HepG2 (cell line): ENCODE results near the gene UFSP2. TPM values are rescaled to one million over a fixed set of nuclear protein-coding genes. Genes with fewer than 3 reads are reported as not detected.

Source experiments
- ATAC-seq: fragments of 200-7000 bp; cut with Tn5 transposase; 3 replicates; pipeline ENCODE4 v1.9.1; 2020; ENCODE audit warnings: mild to moderate bottlenecking, moderate library complexity
- BruUV-seq: library from RNA; stranded (reverse); fragments of 400-500 nt; replicated peaks from 2 replicates; lab custom pipeline; 2021; lab: Mats Ljungman, UMichigan
- CTCF ChIA-PET: fragments of 300-600 bp; formaldehyde crosslinking; extraction: SDS; loops from one replicate; lab custom pipeline; 2021; ENCODE audit warnings: low total read pairs, inconsistent platforms, low intra/inter-chr PET ratio; lab: Yijun Ruan, JAX
- POLR2A ChIA-PET: fragments of 350-600 bp; sonication (Branson Sonifier 250); formaldehyde crosslinking; loops from one replicate; lab custom pipeline; 2020; ENCODE audit warnings: antibody characterized with exemption, inconsistent platforms; lab: Yijun Ruan, JAX
- DNase-seq: peaks from one replicate; pipeline ENCODE4 v3.0.0-alpha.2; 2015; ENCODE audit warnings: low spot score
- FAIRE-seq: peaks from 3 replicates; lab custom pipeline; 2011; peaks lifted over from hg19 to GRCh38; lab: Jason Lieb, UNC
- H2AFZ ChIP-seq: one replicate; pipeline ENCODE4 v1.6.1; 2011; ENCODE audit warnings: low read length, inconsistent platforms
- H3K27ac ChIP-seq: fragments of 300-600 bp; 3 replicates; pipeline ENCODE4 v1.8.0; 2011; ENCODE audit warnings: mixed run types, mild to moderate bottlenecking, mixed read lengths, low read length, inconsistent platforms; ENCODE audit not compliant: insufficient read depth; ENCODE audit errors: extremely low read length
- H3K27me3 ChIP-seq, 2 experiments: fragments of 200-600 bp in 1 of 2; 2 replicates in 1 of 2; 3 replicates in 1 of 2; pipeline versions ENCODE4 v1.6.0 to v1.8.0; 2011; ENCODE audit warnings: low read length in 2 of 2, mild to moderate bottlenecking in 2 of 2, moderate library complexity in 2 of 2, inconsistent platforms in 1 of 2; ENCODE audit not compliant: insufficient read depth in 2 of 2, control insufficient read depth in 1 of 2
- H3K36me3 ChIP-seq, 2 experiments: fragments of 200-600 bp in 1 of 2; replicated peaks in 1 of 2; 2 replicates in 1 of 2; 3 replicates in 1 of 2; pipeline versions ENCODE4 v1.5.1 to v1.8.0; 2011; ENCODE audit warnings: low read length in 2 of 2, inconsistent platforms in 1 of 2; ENCODE audit not compliant: insufficient read depth in 2 of 2, control insufficient read depth in 1 of 2
- H3K4me1 ChIP-seq: 2 replicates; pipeline ENCODE4 v1.5.1; 2012; ENCODE audit warnings: low read length, inconsistent platforms; ENCODE audit not compliant: insufficient read depth
- H3K4me2 ChIP-seq: 2 replicates; pipeline ENCODE4 v1.6.0; 2011; ENCODE audit warnings: low read depth, low read length, inconsistent platforms
- H3K4me3 ChIP-seq, 3 experiments: fragments of 200-600 bp in 1 of 3; sonication (generic), shearing (Covaris generic) in 1 of 3; replicated peaks in 1 of 3; 2 replicates each; pipeline ENCODE4 v1.5.1; 2011 to 2016; ENCODE audit warnings: low read length in 3 of 3, inconsistent platforms in 2 of 3, low read depth in 2 of 3, mild to moderate bottlenecking in 2 of 3, control low read depth in 1 of 3, mixed read lengths in 1 of 3; ENCODE audit not compliant: insufficient read depth in 1 of 3
- H3K79me2 ChIP-seq: one replicate; pipeline ENCODE4 v1.6.1; 2011; ENCODE audit warnings: low read length, inconsistent platforms; ENCODE audit not compliant: insufficient read depth
- H3K9ac ChIP-seq: 2 replicates; pipeline ENCODE4 v1.6.0; 2011; ENCODE audit warnings: mild to moderate bottlenecking, low read depth, low read length, inconsistent platforms; ENCODE audit not compliant: insufficient read depth
- H3K9me3 ChIP-seq: 2 replicates; pipeline ENCODE4 v1.5.1; 2012; ENCODE audit warnings: mild to moderate bottlenecking, low read length
- H4K20me1 ChIP-seq: 2 replicates; pipeline ENCODE4 v1.6.0; 2011; ENCODE audit warnings: inconsistent platforms, mild to moderate bottlenecking, low read length, moderate library complexity; ENCODE audit not compliant: insufficient read depth
- ATAD3A ChIP-seq: sonication (generic); formaldehyde crosslinking; IDR thresholded peaks from 2 replicates; pipeline ENCODE4 v1.4.0; 2020; ENCODE audit warnings: missing genetic modification reagents
- ATF7-NPFF ChIP-seq: sonication (generic); formaldehyde crosslinking; IDR thresholded peaks from 2 replicates; pipeline ENCODE4 v1.8.1; 2023; ENCODE audit warnings: mild to moderate bottlenecking, low read depth, missing genetic modification reagents, moderate library complexity
- ATM ChIP-seq: fragments of 450-650 bp; IDR thresholded peaks from 2 replicates; pipeline ENCODE4 v1.7.1; 2017; ENCODE audit warnings: mild to moderate bottlenecking, borderline replicate concordance
- HDAC6 ChIP-seq: fragments of 200-600 bp; sonication (generic); IDR thresholded peaks from 2 replicates; pipeline ENCODE4 v1.7.0; 2017; ENCODE audit warnings: mild to moderate bottlenecking, antibody characterized with exemption, low read length, low read depth
- MYPOP ChIP-seq: sonication (generic); formaldehyde crosslinking; IDR thresholded peaks from 2 replicates; pipeline ENCODE4 v1.8.1; 2023; ENCODE audit warnings: mild to moderate bottlenecking, moderate library complexity, missing genetic modification reagents
- POLR2A ChIP-seq, 2 experiments: IDR thresholded peaks; 2 replicates each; pipeline ENCODE4 v1.6.1; 2011; ENCODE audit warnings: low read depth in 2 of 2, low read length in 2 of 2, mild to moderate bottlenecking in 1 of 2, moderate library complexity in 1 of 2; ENCODE audit not compliant: insufficient read depth in 1 of 2
- SNAPC2 ChIP-seq: sonication (generic); formaldehyde crosslinking; IDR thresholded peaks from 2 replicates; pipeline ENCODE4 v1.8.1; 2022; ENCODE audit warnings: mild to moderate bottlenecking, missing genetic modification reagents
- U2AF1 ChIP-seq: fragments of 200-400 bp; formaldehyde crosslinking; optimal IDR thresholded peaks from 2 replicates; pipeline ENCODE3; 2017; ENCODE audit warnings: mild to moderate bottlenecking, low read depth, low read length
- ZNF138 ChIP-seq: sonication (generic); formaldehyde crosslinking; IDR thresholded peaks from 2 replicates; pipeline ENCODE4 v1.5.0; 2020; ENCODE audit warnings: mild to moderate bottlenecking, low read depth, missing genetic modification reagents
- ZNF597 ChIP-seq: sonication (generic); formaldehyde crosslinking; IDR thresholded peaks from 2 replicates; pipeline ENCODE4 v1.5.0; 2020; ENCODE audit warnings: missing genetic modification reagents
- WGBS: methylation state at CpG from one replicate; pipeline ENCODE4 v1.1.6; 2017; ENCODE audit warnings: low lambda C conversion rate; 5-methylcytosine and 5-hydroxymethylcytosine counted together
- in situ Hi-C: cut with HindIII; loops from 2 replicates; pipeline ENCODE4 v1.10.0; 2017; ENCODE audit warnings: low pct_unique_long_range_greater_than_20kb; ENCODE audit not compliant: extremely low pct_ligation_motif_present
- intact Hi-C: fragments of 100-400 bp; cut with micrococcal nuclease; formaldehyde crosslinking; loops from one replicate; pipeline ENCODE4 v1.10.0; 2022; ENCODE audit not compliant: unreplicated experiment
- polyA plus RNA-seq, 8 experiments: library from polyadenylated mRNA; depleted of rRNA in 3 of 8; stranded (reverse) in 7 of 8; unstranded in 1 of 8; fragments of >200 nt; fragmentation: Illumina TruSeq in 4 of 8; extraction: Trizol in 4 of 8; gene quantifications; 2 replicates each; pipeline versions ENCODE4 v1.2.1 to v1.2.3, GENCODE V29; 2011 to 2016; ENCODE audit warnings: low read depth in 4 of 8, missing spikeins in 1 of 8, mixed read lengths in 1 of 8; ENCODE audit not compliant: insufficient read depth in 1 of 8
- total RNA-seq, 5 experiments: library from RNA; depleted of rRNA; stranded (reverse); fragments of >200 nt; fragmentation: Illumina TruSeq; extraction: Trizol; gene quantifications; 2 replicates each; pipeline ENCODE4 v1.2.3, GENCODE V29; 2016; ENCODE audit warnings: low read depth in 1 of 5
- TF ChIP-seq, protein P1 (sequence below): sonication (generic); formaldehyde crosslinking; IDR thresholded peaks from 2 replicates; pipeline ENCODE4 v1.4.0; 2020; ENCODE audit warnings: mild to moderate bottlenecking, low read depth, missing genetic modification reagents
- TF ChIP-seq, protein P2 (sequence below): IDR thresholded peaks from 2 replicates; pipeline ENCODE4 v1.6.1; 2018; ENCODE audit warnings: missing genetic modification reagents
- TF ChIP-seq, protein P3 (sequence below): sonication (generic); formaldehyde crosslinking; IDR thresholded peaks from 2 replicates; pipeline ENCODE4 v1.5.0; 2020; ENCODE audit warnings: missing genetic modification reagents
- TF ChIP-seq, protein P4 (sequence below): sonication (generic); formaldehyde crosslinking; conservative IDR thresholded peaks from 2 replicates; pipeline ENCODE4 v1.8.1; 2023; ENCODE audit warnings: missing genetic modification reagents
- TF ChIP-seq, protein P5 (sequence below): sonication (generic); formaldehyde crosslinking; IDR thresholded peaks from 2 replicates; pipeline ENCODE4 v1.9.0; 2021; ENCODE audit warnings: missing genetic modification reagents, borderline replicate concordance

The UFSP2 gene
- total and polyA plus RNA-seq, 2 of the 13 experiments (the other 11 are each of a cell fraction or from before 2014, with no cell fraction given): 24.1 to 32.3 TPM

GRCh38 chr4:185412412-185412811, 13.4 kb downstream of the UFSP2 start (continued):
- TF ChIP-seq, protein P1, sequence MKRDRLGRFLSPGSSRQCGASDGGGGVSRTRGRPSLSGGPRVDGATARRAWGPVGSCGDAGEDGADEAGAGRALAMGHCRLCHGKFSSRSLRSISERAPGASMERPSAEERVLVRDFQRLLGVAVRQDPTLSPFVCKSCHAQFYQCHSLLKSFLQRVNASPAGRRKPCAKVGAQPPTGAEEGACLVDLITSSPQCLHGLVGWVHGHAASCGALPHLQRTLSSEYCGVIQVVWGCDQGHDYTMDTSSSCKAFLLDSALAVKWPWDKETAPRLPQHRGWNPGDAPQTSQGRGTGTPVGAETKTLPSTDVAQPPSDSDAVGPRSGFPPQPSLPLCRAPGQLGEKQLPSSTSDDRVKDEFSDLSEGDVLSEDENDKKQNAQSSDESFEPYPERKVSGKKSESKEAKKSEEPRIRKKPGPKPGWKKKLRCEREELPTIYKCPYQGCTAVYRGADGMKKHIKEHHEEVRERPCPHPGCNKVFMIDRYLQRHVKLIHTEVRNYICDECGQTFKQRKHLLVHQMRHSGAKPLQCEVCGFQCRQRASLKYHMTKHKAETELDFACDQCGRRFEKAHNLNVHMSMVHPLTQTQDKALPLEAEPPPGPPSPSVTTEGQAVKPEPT: no peak

GRCh38 chr4:185411849-185412248, 13.9 kb downstream of the UFSP2 start:
- intact Hi-C loops: no loop called here
- 96% methylated on average over 5 of the region's 5 CpGs for WGBS
- no peak overlapping the region for H3K27ac ChIP-seq
- no peaks in the 10 kb centered on the region for H4K20me1 ChIP-seq
- in situ Hi-C loops: no loop called here
- no peak overlapping the region for H3K4me3 ChIP-seq
- H3K9me3 ChIP-seq: no peaks in the 10 kb centered on the region
- no peak overlapping the region for H3K9ac ChIP-seq
- ChIA-PET POLR2A (no interaction called here), CTCF (no interaction called here)
- no peak for DNase-seq
- peaks cover 3 to 31% of the 10 kb centered on the region in 2 experiments; a peak in 4 of 5 replicates for H3K36me3 ChIP-seq
- H3K27me3 ChIP-seq: no peaks in the 10 kb centered on the region
- no peak overlapping the region for H3K4me2 ChIP-seq
- no peaks in the 10 kb centered on the region for H3K4me1 ChIP-seq
- H3K79me2 ChIP-seq: no peaks in the 10 kb centered on the region
- no peak for ATAC-seq
- no TSS peak for BruUV-seq
- H2AFZ ChIP-seq: no peak overlapping the region
- FAIRE-seq: no peak
- no peak for TF ChIP-seq ATF7-NPFF
- TF ChIP-seq U2AF1: no peak
- no peak for TF ChIP-seq ZNF138 (CRISPR knock-in tag)
- TF ChIP-seq, protein P2, sequence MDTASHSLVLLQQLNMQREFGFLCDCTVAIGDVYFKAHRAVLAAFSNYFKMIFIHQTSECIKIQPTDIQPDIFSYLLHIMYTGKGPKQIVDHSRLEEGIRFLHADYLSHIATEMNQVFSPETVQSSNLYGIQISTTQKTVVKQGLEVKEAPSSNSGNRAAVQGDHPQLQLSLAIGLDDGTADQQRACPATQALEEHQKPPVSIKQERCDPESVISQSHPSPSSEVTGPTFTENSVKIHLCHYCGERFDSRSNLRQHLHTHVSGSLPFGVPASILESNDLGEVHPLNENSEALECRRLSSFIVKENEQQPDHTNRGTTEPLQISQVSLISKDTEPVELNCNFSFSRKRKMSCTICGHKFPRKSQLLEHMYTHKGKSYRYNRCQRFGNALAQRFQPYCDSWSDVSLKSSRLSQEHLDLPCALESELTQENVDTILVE (CRISPR knock-in tag): no peak
- TF ChIP-seq ZNF597 (CRISPR knock-in tag): no peak
- TF ChIP-seq ATAD3A (CRISPR knock-in tag): no peak
- TF ChIP-seq MYPOP (CRISPR knock-in tag): no peak
- TF ChIP-seq ATM: no peak
- TF ChIP-seq, protein P3, sequence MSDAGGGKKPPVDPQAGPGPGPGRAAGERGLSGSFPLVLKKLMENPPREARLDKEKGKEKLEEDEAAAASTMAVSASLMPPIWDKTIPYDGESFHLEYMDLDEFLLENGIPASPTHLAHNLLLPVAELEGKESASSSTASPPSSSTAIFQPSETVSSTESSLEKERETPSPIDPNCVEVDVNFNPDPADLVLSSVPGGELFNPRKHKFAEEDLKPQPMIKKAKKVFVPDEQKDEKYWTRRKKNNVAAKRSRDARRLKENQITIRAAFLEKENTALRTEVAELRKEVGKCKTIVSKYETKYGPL (CRISPR knock-in tag): no peak
- TF ChIP-seq POLR2A (IDR thresholded peaks at IDR 0.05; ENCODE audit: insufficient read depth in 1 of 2, low read depth in 2 of 2, low read length in 2 of 2): no peak
- TF ChIP-seq, protein P4, sequence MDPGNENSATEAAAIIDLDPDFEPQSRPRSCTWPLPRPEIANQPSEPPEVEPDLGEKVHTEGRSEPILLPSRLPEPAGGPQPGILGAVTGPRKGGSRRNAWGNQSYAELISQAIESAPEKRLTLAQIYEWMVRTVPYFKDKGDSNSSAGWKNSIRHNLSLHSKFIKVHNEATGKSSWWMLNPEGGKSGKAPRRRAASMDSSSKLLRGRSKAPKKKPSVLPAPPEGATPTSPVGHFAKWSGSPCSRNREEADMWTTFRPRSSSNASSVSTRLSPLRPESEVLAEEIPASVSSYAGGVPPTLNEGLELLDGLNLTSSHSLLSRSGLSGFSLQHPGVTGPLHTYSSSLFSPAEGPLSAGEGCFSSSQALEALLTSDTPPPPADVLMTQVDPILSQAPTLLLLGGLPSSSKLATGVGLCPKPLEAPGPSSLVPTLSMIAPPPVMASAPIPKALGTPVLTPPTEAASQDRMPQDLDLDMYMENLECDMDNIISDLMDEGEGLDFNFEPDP (CRISPR knock-in tag): no peak
- TF ChIP-seq, protein P5, sequence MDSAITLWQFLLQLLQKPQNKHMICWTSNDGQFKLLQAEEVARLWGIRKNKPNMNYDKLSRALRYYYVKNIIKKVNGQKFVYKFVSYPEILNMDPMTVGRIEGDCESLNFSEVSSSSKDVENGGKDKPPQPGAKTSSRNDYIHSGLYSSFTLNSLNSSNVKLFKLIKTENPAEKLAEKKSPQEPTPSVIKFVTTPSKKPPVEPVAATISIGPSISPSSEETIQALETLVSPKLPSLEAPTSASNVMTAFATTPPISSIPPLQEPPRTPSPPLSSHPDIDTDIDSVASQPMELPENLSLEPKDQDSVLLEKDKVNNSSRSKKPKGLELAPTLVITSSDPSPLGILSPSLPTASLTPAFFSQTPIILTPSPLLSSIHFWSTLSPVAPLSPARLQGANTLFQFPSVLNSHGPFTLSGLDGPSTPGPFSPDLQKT (CRISPR knock-in tag): no peak
- TF ChIP-seq HDAC6: no peak
- no peak for TF ChIP-seq SNAPC2 (CRISPR knock-in tag)
